C4-2B (cell line): Measurements from ENCODE around the gene TEKT1.

ENCODE experiments used
- H3K27ac ChIP-seq: fragments of 450-650 bp; 2 replicates; pipeline ENCODE4 v1.5.1; 2017
- ZFX ChIP-seq: fragments of 450-650 bp; IDR thresholded peaks from 2 replicates; pipeline ENCODE4 v1.6.1; 2017
- TF ChIP-seq, protein P1 (sequence below): fragments of 450-650 bp; conservative IDR thresholded peaks from 2 replicates; pipeline ENCODE4 v1.5.1; 2017; ENCODE audit warnings: mild to moderate bottlenecking

Gene TEKT1

DNA sequence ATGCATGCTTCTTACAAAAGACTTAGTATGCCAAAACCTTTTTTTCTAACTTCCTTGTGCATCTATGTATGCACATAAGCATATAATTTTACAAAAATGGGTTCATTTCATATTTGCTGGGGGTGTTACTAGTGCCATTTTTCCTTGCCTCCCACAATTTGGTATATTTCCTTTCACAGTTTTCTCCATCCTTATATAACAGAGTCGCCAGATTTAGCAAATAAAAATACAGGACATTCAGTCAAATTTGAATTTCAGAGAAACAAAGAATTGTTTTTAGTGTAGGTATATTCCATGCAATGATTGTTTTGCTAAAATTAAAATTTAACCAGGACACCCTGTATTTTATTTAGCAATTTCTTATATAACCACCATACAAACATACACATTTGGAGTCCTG, 59.5 kb downstream of the TEKT1 start:
- H3K27ac ChIP-seq = no peak overlapping the region
- TF ChIP-seq, protein P1, sequence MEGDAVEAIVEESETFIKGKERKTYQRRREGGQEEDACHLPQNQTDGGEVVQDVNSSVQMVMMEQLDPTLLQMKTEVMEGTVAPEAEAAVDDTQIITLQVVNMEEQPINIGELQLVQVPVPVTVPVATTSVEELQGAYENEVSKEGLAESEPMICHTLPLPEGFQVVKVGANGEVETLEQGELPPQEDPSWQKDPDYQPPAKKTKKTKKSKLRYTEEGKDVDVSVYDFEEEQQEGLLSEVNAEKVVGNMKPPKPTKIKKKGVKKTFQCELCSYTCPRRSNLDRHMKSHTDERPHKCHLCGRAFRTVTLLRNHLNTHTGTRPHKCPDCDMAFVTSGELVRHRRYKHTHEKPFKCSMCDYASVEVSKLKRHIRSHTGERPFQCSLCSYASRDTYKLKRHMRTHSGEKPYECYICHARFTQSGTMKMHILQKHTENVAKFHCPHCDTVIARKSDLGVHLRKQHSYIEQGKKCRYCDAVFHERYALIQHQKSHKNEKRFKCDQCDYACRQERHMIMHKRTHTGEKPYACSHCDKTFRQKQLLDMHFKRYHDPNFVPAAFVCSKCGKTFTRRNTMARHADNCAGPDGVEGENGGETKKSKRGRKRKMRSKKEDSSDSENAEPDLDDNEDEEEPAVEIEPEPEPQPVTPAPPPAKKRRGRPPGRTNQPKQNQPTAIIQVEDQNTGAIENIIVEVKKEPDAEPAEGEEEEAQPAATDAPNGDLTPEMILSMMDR = no peak
- TF ChIP-seq ZFX = no peak

DNA sequence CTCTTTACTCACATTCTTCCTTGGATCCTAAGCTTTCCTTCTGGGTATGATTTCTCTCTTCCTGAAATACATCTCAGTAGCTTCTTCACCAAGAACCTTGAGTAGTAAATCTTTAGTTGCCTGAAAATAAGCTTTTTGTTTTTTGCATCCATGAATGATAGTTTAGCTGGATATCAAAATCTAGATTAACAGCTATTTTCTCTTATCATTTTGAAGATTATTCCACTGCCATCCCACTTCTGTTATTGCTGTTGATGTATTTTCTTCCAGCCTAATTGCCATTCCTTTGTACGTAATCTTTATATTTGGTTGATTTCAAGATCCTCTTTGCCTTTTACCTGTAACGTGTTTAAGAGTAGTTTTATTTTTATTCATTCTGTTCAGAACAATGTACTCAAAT, 63.1 kb downstream of the TEKT1 start:
- H3K27ac ChIP-seq = no peak overlapping the region
- TF ChIP-seq ZFX = no peak
- TF ChIP-seq, protein P1 = no peak

DNA sequence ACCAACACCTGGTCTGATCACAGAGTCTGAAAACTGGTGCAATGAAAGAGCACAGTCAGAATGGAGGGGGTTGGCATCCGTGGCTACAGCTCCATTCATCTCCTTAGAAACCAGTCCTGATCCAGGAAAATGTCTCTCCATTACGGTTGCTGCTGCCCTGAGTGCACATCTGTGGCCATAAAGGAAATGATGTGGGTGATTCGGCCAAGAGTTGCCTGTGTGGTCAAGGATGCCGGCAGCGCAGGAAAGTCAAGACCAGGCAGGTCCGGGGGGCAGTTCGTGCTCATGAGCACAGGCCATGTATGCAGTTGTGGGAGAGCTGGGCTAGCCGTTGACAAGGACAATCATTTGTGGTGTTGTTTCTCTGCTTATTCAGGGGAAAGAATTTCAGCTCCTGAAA, 69.8 kb downstream of the TEKT1 start:
- no peak overlapping the region for H3K27ac ChIP-seq
- TF ChIP-seq, protein P1 = no peak
- no peak for TF ChIP-seq ZFX

DNA sequence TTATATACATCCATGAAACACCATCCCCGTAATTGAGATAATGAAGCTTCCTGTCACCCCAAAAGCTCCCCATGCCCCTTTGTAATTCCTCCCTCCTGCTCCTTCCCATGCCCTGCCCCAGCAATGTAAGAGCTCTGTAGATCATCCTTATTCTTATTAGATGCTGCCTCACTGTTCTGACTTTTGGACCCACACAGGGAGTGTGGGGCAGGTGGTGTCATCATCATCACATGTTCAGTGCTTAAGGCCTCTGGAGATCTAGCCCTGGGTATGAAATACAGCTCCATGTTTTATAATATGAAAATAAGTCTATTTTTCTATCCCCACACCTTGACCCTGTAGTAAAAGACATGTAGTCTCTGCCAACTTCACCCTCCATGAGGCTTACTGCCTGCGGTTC, 73.8 kb downstream of the TEKT1 start:
- TF ChIP-seq ZFX = no peak
- TF ChIP-seq, protein P1 = no peak
- H3K27ac ChIP-seq = no peak overlapping the region

DNA sequence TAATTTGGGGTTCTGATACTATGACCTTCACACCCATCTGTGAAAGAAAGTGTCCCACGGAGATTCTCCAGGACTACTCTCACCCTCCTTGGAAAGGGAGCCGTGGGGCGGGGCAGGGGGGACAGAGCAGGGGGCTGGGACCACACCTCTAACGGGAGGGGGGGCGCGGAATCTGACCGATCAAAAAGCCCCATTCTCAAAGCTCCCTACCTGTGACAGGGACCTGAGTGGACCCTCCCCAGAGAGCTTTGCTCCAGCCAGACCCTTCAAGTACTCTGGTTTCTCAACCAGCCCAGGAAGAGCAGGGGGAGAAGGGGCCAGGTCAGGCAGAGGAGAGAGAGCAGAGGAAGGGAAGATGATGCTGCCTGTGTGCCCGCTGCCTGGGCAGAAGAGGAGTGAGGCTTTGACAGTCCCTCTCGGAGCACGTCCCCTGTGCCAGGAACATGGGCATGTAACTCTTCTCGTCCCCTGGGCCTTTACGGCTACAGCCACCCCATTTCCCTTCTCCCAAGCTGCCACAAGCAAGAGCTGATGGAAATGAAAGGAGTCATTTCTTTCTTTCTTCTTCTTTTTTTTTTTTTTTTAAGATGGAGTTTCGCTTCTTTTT, 75.0 kb downstream of the TEKT1 start:
- TF ChIP-seq, protein P1 = no peak
- no peak for TF ChIP-seq ZFX
- H3K27ac ChIP-seq = no peak overlapping the region

DNA sequence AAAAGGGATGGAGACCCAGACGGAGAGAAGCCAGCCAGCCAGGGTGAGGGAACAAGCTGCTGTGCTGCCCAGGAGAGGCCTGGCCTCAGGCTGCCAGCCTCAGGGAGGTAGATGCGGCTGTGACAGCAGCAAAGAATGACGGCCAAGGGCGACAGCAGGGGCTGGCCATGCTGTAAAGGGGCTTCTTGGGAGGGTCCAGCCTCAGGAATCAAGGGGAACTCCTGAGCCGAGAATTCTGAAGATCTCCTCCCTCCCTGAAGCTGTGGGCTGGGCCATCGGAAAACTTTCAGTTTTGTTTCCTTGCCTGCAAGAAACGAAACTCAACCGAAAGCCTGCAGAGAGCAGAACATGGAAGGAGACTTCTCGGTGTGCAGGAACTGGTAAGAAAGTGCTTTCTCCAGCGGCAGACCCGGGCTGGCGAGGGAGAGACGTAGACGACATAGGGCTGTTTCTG, 75.8 kb downstream of the TEKT1 start, which contains the start of gene XAF1:
Gene XAF1 (plus strand): TSS at position 316 of the 454 bp plus-strand sequence. CDS start 33 bp downstream, at position 349.
- TF ChIP-seq, protein P1 = no peak
- TF ChIP-seq ZFX = no peak
- H3K27ac ChIP-seq = no peak within 1 kb of the TSS

DNA sequence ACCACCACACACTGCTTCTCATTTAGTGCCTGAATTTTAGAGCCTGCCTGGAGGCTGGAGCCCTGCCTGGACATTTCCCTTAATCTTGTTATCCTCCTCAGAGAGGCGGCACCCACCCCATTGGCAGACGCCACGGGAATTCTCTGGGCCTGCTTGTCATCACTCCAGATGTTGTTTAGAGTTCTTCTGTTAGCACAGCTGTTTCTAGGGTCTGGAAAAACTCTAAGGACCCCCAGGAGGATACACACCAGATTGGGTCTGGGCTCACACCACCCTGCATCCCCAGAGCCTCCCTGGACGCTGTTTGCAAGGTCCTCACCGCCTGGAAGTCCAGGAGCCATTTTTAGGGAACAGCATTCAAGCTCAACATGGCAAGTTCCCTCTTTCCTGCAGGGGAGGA, 76.2 kb downstream of the TEKT1 start:
- no peak overlapping the region for H3K27ac ChIP-seq

More for the DNA sequence above, 76.2 kb downstream of the TEKT1 start:
- TF ChIP-seq, protein P1 = no peak
- TF ChIP-seq ZFX = no peak
